Activated T-cell treated with anti-CD3 and anti-CD28 coated beads, Interleukin-2, amount 50 U/mL, for 24 hours (primary cell): ENCODE measurements around the gene SNAP25.
A peak's percentile ranks its signal among the peaks of the same experiment; 100 is the strongest.

ENCODE experiments used
- DNase-seq: peaks from one replicate; pipeline ENCODE4 v3.0.0-alpha.2; 2020
- H3K27ac Mint-ChIP-seq: 2 replicates; pipeline ENCODE4 v1.8.0; 2020; ENCODE audit warnings: mild to moderate bottlenecking, mixed read lengths
- H3K27me3 Mint-ChIP-seq: 2 replicates; pipeline ENCODE4 v1.8.0; 2020; ENCODE audit warnings: mixed read lengths
- H3K36me3 Mint-ChIP-seq: 2 replicates; pipeline ENCODE4 v1.8.0; 2020; ENCODE audit warnings: low read depth, mixed read lengths
- H3K4me1 Mint-ChIP-seq: 2 replicates; pipeline ENCODE4 v1.8.0; 2020; ENCODE audit warnings: low read depth, mixed read lengths
- H3K4me3 Mint-ChIP-seq: 2 replicates; pipeline ENCODE4 v1.8.0; 2020; ENCODE audit warnings: mild to moderate bottlenecking, moderate library complexity, mixed read lengths
- H3K9me3 Mint-ChIP-seq: 2 replicates; pipeline ENCODE4 v1.8.0; 2020; ENCODE audit warnings: mixed read lengths

Gene SNAP25

DNA sequence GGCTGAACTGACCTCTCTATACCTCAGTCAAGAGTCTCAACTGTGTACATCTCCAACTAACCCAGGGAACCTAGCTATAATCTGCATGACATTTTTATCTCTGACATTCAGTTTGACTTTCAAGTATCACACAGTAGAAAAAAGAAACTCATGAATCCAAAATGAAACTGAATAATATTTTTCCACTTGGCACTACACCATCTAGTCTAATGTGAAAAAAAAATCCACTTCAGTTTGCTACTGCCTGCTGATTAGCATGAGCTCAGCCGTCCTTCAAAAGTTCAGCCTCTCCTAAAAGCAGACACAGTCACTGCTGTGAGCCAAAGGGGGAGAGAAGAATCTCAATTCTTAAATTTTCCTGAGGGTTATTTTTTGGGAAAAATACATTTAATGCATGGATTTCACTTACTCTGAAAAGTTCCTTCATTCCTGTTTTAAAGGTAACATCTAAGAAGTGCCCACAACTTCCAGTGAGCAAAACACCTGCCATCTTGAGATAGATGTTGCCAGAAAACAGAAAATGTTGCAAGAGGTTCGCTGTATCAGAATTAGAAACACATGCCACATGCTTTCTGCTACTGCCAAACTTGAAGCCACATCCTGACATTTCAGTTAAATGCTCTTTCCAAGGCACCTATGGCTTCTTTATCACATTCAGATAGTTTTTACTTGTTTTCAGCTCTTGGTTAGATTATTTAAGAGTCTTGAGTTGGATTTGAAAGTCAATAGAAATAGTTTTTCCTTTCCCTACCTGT is 120.0 kb downstream of the SNAP25 start:
- Mint-ChIP-seq H3K4me3 (no peak overlapping the region), H3K36me3 (no peaks in the 10 kb centered on the region), H3K9me3 (no peaks in the 10 kb centered on the region), H3K27ac (no peak overlapping the region), H3K4me1 (peaks cover 5% of the 10 kb centered on the region), H3K27me3 (peaks cover 16% of the 10 kb centered on the region)
- no peak for DNase-seq

DNA sequence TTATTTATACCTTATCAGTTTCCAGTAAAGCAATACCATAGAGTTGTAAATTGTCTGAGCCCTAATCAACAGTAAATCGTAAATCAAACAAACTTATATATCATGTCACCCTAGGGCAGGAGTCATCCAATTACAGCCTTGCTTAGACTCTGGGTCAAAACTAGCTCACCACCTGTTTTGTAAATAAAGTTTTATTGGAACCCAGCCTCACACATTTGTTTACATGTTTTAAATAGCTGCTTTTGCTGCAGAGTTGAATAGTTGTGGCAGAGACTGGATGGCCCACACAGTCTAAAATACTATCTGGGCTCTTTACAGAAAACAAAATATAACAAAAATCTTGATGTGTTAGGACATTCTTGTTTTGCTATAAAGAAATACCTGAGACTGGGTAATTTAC is 121.0 kb downstream of the SNAP25 start:
- no peak for DNase-seq
- H3K4me1 Mint-ChIP-seq, result peaks cover 5% of the 10 kb centered on the region
- no peak overlapping the region for H3K27ac Mint-ChIP-seq
- H3K27me3 Mint-ChIP-seq, result peaks cover 18% of the 10 kb centered on the region
- H3K36me3 Mint-ChIP-seq, result no peaks in the 10 kb centered on the region
- H3K4me3 Mint-ChIP-seq, result no peak overlapping the region
- H3K9me3 Mint-ChIP-seq, result no peaks in the 10 kb centered on the region

DNA sequence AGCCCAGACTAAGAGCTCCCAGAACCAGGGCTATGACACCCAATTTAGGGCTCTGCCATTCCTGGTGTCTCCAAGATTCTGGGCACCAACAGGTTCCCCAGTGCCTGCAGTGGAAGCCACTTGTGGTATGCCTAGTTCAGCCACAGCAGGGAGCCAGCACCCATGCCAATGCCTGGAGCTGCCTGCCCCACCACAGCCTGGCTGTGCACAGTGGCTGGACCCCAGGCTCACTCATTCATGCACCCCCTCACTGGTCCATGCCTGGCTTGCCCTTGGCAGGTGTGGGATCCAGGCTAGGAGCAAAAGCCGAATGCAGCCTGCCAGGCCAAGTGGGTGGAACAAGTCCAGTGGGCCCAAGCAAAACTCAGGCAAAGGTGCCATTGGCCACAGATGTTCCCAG is 123.5 kb downstream of the SNAP25 start:
- Mint-ChIP-seq H3K9me3 (no peaks in the 10 kb centered on the region), H3K27ac (no peak overlapping the region), H3K27me3 (peaks cover 13% of the 10 kb centered on the region), H3K4me1 (peaks cover 5% of the 10 kb centered on the region), H3K4me3 (no peak overlapping the region), H3K36me3 (no peaks in the 10 kb centered on the region)
- no peak for DNase-seq

DNA sequence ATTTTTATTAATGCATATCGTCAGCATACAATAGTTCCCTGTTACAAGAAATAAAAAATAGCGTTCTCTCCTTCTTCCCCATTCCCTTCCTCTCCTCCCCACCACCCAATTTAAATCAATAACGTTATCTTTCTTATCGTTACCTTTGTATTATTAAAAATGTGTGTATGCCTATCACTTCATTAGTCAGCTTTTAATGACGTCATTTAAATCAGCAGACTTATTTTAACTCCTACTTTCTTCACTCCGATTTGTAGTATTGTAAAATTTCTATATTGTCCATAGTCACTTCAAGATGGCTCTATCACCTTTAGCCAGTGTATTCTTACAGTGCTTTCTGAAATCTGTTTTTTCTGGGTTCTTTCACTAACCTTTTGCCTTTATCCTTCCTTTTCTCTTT is 126.3 kb downstream of the SNAP25 start:
- no peak overlapping the region for H3K27ac Mint-ChIP-seq
- no peaks in the 10 kb centered on the region for H3K9me3 Mint-ChIP-seq
- no peak for DNase-seq
- no peaks in the 10 kb centered on the region for H3K36me3 Mint-ChIP-seq
- H3K27me3 Mint-ChIP-seq, result peaks cover 5% of the 10 kb centered on the region
- no peaks in the 10 kb centered on the region for H3K4me1 Mint-ChIP-seq
- no peak overlapping the region for H3K4me3 Mint-ChIP-seq

DNA sequence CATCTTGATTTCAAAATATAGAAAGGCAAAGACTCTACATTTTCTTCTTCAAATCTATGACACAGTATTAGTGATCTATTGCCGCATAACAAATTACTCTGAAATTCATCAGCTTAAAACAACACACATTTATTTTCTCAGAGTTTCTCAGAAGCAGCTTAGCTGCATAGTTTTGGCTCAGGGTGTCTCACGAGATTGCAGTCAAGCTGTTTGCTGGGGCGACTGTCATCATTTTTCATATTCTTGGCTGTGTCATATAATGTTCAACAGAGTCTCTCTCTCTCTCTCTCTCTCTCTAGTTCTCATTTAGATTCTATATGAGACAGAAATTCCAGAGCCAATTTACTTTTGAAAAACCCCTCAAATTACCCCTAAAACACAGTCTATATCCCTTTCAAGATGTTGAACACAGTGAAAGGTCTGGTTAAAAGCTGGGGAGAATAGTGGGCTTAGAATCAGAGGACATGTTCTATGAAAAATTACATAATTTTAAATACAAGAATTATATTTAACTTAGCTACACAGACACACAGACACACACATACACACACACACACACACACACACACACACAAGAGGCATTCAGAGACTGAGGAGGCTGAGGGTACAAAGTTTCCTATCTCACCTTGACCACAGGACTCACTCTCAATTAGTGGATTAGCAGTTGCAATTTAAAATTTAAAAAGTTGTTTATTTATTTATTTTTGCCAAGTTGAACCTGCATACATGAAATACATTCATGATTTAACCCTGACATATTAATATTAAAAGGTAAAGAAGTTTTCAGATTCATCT is 128.7 kb downstream of the SNAP25 start:
- no peaks in the 10 kb centered on the region for H3K9me3 Mint-ChIP-seq
- H3K4me1 Mint-ChIP-seq, result peaks cover 20% of the 10 kb centered on the region
- no peak overlapping the region for H3K4me3 Mint-ChIP-seq
- H3K36me3 Mint-ChIP-seq, result no peaks in the 10 kb centered on the region
- no peak overlapping the region for H3K27ac Mint-ChIP-seq
- DNase-seq, result no peak
- H3K27me3 Mint-ChIP-seq, result peaks cover 5% of the 10 kb centered on the region

DNA sequence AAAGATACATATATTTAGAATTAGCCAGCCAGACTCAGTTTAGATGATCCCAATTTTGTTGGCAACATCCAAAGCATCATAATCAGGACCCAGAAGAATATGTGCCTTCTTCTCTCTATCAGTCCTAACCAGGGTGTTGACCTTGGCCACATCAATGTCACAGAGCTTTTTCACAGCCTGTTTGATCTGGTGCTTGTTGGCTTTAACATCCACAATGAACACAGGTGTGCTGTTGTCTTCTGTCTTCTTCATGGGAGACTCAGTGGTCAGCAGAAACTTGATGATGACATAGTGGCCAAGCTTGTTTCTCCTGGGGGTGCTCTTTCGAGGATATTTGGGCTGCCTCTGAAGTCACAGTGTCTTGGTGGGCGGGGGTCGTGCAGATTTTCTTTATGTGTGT is 130.5 kb downstream of the SNAP25 start:
- H3K4me3 Mint-ChIP-seq, result no peak overlapping the region
- DNase-seq, result no peak
- no peaks in the 10 kb centered on the region for H3K27me3 Mint-ChIP-seq
- no peaks in the 10 kb centered on the region for H3K9me3 Mint-ChIP-seq
- peaks cover 32% of the 10 kb centered on the region for H3K4me1 Mint-ChIP-seq
- H3K27ac Mint-ChIP-seq, result no peak overlapping the region
- no peaks in the 10 kb centered on the region for H3K36me3 Mint-ChIP-seq

DNA sequence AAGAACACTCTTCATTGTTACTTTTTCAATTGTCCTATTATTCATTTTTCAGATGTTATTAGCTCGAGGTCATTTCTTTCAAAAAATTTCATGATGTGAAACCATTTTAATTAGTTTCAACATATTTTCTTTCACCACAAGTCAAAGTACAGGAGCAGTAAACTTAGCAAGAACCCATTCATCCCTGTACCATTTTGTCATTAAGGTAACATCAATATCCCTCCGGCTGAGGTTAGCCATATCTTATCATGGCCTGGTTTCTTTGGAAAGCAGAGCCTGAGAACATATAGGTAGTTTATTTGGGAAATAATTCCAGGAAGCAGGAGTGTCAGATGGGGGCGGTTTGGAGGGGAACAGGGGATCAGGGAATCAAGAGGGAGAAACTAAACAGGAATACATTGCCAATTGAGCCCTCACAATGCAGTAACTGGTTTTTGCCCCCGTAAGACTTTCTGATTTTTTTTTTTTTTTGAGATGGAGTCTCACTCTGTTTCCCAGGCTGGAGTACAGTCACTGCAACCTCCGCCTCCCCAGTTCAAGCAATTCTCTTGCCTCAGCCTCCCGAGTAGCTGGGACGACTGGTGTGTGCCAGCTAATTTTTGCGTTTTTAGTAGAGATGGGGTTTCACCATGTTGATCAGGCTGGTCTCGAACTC is 131.7 kb downstream of the SNAP25 start:
- no peaks in the 10 kb centered on the region for H3K36me3 Mint-ChIP-seq
- H3K27me3 Mint-ChIP-seq, result no peaks in the 10 kb centered on the region
- DNase-seq, result no peak
- H3K4me3 Mint-ChIP-seq, result no peak overlapping the region
- H3K4me1 Mint-ChIP-seq, result peaks cover 32% of the 10 kb centered on the region
- H3K9me3 Mint-ChIP-seq, result no peaks in the 10 kb centered on the region
- H3K27ac Mint-ChIP-seq, result peak overlapping the region; percentile 84

DNA sequence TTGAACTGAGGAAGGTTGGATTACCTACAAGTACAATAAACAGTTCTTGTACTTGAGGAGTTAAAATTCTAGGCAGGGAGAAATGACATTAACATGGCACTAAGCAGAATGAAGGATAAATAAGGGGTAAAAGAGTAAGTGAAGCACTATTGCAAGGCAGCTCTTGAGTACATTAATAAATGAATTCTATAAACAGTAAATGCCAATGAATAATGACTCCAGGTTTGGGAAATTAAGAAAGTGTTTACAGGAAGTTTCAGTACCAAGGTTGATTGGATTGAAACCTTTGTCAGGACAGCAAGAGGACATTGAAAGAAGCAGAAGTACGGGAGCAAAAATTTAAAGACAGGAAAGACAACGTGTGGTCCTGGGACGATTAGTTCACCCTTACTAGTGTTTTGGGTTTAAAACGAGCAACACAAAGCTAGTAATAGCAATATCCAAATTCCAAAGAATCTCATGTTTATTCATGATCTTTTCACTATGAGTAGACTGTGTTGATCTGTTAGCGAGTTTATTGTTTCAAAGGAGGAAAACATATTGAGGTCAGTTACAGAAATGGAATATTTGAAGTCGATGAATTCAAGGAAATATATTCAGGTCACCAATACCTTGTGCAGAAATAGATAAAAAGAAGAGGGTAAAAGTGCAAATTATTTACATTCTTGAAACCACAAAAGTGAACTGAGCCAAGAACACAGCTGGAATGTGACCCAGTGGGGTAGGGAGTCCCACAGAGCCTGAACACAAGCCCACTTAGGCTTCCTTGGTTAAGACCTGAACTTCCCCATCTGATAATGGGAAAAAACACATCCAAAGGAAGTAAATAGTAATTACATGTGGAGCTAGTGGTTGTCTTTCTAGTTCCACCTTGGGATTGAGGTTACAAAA is 134.5 kb downstream of the SNAP25 start:
- Mint-ChIP-seq H3K4me3 (no peak overlapping the region), H3K9me3 (peaks cover 2% of the 10 kb centered on the region), H3K4me1 (peaks cover 34% of the 10 kb centered on the region), H3K36me3 (no peaks in the 10 kb centered on the region), H3K27ac (no peak overlapping the region), H3K27me3 (peaks cover 4% of the 10 kb centered on the region)
- no peak for DNase-seq

DNA sequence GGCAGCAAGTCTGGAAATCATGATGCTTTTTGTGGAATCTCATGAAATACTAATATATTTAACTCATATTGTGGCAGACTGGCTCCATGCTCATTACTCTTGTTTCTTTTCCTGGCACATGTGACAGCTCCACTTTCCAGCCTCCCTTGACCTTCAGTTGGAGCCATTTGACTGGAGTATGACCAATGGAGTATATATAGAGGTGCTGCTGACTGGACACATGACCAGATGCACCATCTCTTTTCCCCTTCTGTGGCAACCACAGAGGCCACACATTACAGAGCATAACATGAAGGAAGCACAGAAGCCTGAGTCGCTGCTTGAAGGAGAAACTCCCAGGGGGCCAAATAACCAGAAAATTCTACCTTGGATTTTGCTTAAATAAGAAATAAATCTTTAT is 138.0 kb downstream of the SNAP25 start:
- Mint-ChIP-seq H3K4me1 (peaks cover 18% of the 10 kb centered on the region), H3K27ac (no peak overlapping the region), H3K9me3 (peaks cover 2% of the 10 kb centered on the region), H3K27me3 (peaks cover 7% of the 10 kb centered on the region), H3K4me3 (no peak overlapping the region), H3K36me3 (no peaks in the 10 kb centered on the region)
- DNase-seq, result no peak
